SK-N-SH treated with all-trans-retinoic acid at 6 μM for 48 hours (cell line): ENCODE results near the gene PRR20D.
"Not testable (repeated sequence)": the region's sequence is repeated elsewhere in the genome, so short reads cannot be mapped to it uniquely, and the experiment has no call there.

Source experiments
- RARB ChIP-seq: fragments of 250-450 bp; sonication (Bioruptor Pico); IDR thresholded peaks from 2 replicates; pipeline ENCODE4 v1.8.0; 2021; ENCODE audit warnings: mild to moderate bottlenecking, moderate library complexity
- TCF4 ChIP-seq: fragments of 250-450 bp; sonication (Bioruptor Pico); IDR thresholded peaks from 2 replicates; pipeline ENCODE4 v1.8.0; 2021; ENCODE audit warnings: mild to moderate bottlenecking, moderate library complexity, borderline replicate concordance
- TF ChIP-seq, protein P1 (sequence below): fragments of 250-450 bp; sonication (Bioruptor Pico); IDR thresholded peaks from 2 replicates; pipeline ENCODE4 v1.8.0; 2020; ENCODE audit warnings: mild to moderate bottlenecking, moderate library complexity, borderline replicate concordance
- TF ChIP-seq, protein P2 (sequence below): fragments of 250-450 bp; sonication (Bioruptor Pico); IDR thresholded peaks from 2 replicates; pipeline ENCODE4 v1.8.0; 2021; ENCODE audit warnings: low read depth, mild to moderate bottlenecking, moderate library complexity, borderline replicate concordance

DNA sequence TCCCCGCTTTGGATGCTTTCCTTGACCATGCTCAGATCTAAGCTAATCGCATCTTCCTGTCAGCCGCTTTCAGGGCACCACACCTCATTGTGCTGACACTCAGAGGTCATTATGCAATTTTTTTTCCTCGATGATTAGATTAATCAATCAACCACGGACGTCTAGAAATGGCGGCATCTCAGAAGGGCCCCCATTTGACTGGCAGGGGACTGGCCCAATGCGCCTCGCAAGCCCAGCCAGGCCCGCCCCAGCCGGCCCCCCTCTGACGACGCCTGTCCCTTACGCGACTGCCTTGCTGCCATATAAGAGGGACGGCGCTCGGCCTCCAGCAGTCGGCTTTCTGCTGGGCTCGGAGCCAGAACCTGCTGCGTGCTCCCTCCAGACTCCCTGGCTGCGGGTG is 13.2 kb upstream of the PRR20D start, which contains the start of gene PRR20B:
- TF ChIP-seq, protein P1, sequence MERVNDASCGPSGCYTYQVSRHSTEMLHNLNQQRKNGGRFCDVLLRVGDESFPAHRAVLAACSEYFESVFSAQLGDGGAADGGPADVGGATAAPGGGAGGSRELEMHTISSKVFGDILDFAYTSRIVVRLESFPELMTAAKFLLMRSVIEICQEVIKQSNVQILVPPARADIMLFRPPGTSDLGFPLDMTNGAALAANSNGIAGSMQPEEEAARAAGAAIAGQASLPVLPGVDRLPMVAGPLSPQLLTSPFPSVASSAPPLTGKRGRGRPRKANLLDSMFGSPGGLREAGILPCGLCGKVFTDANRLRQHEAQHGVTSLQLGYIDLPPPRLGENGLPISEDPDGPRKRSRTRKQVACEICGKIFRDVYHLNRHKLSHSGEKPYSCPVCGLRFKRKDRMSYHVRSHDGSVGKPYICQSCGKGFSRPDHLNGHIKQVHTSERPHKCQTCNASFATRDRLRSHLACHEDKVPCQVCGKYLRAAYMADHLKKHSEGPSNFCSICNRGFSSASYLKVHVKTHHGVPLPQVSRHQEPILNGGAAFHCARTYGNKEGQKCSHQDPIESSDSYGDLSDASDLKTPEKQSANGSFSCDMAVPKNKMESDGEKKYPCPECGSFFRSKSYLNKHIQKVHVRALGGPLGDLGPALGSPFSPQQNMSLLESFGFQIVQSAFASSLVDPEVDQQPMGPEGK (CRISPR knock-in tag) = not testable (repeated sequence)
- TF ChIP-seq, protein P2, sequence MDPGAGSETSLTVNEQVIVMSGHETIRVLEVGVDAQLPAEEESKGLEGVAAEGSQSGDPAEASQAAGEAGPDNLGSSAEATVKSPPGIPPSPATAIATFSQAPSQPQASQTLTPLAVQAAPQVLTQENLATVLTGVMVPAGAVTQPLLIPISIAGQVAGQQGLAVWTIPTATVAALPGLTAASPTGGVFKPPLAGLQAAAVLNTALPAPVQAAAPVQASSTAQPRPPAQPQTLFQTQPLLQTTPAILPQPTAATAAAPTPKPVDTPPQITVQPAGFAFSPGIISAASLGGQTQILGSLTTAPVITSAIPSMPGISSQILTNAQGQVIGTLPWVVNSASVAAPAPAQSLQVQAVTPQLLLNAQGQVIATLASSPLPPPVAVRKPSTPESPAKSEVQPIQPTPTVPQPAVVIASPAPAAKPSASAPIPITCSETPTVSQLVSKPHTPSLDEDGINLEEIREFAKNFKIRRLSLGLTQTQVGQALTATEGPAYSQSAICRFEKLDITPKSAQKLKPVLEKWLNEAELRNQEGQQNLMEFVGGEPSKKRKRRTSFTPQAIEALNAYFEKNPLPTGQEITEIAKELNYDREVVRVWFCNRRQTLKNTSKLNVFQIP (CRISPR knock-in tag) = not testable (repeated sequence)
- TF ChIP-seq RARB, TCF4 (CRISPR knock-in tag): not testable (repeated sequence)
